GM19463 (cell line): ENCODE measurements around the gene FBXO2.
"Not testable (repeated sequence)": the region's sequence is repeated elsewhere in the genome, so short reads cannot be mapped to it uniquely, and the experiment has no call there.

Experiments
- ATAC-seq: cut with Tn5 transposase; IDR thresholded peaks from one replicate; pipeline ENCODE4 v1.9.1; 2021; ENCODE audit warnings: mild to moderate bottlenecking, moderate library complexity; ENCODE audit not compliant: unreplicated experiment

The FBXO2 gene

DNA sequence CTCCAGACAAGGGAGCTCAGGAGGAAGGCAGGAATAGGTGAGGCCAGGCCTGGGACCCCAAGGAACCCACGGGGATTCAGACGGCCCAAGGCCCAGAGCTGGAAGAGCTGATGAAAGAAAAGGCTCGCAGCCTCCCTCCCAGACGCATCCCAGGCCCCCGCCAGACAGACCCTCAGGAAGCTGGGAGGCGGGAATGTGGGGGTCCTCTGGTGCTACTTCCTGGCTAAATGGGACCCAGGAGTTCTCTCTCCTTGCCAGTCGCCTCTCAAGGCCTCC is 430 bp downstream of the FBXO2 start:
- ATAC-seq = no peak

GRCh38 chr1:11653101-11653860 is 948 bp downstream of the FBXO2 start:
- no peak for ATAC-seq

DNA sequence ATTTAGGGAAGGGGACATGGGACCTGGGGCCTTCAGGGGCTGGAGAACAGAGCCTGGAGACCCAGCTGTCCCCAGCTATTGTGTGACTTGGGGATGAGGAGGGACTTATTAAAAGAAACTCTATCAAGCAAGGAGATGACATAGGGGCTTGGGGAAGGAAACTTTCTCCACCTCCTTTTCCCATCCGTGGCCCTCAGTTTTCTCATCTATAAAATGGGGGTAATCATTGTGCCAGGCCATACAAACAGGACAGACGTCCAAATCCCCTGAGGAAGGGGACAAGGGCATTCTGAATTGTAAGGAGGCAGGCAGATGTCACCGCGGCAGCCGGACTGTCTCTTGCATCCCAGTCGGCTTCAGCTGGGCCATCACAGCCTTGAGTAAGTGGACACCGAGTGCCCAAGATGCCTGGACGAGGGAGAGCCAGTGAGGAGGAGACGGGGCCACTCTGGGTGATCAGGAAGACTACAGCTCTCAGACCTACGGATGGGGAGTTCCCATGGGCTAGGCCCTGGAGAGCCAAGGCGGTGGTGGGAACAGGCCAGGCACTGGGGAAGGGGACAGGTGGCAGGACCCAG is 1.9 kb downstream of the FBXO2 start:
- no peak for ATAC-seq

GRCh38 chr1:11651017-11651416 is 3.2 kb downstream of the FBXO2 start:
- no peak for ATAC-seq

GRCh38 chr1:11650331-11650991 is 3.8 kb downstream of the FBXO2 start:
- ATAC-seq = no peak

GRCh38 chr1:11649624-11650330 is 4.5 kb downstream of the FBXO2 start:
- ATAC-seq = no peak

DNA sequence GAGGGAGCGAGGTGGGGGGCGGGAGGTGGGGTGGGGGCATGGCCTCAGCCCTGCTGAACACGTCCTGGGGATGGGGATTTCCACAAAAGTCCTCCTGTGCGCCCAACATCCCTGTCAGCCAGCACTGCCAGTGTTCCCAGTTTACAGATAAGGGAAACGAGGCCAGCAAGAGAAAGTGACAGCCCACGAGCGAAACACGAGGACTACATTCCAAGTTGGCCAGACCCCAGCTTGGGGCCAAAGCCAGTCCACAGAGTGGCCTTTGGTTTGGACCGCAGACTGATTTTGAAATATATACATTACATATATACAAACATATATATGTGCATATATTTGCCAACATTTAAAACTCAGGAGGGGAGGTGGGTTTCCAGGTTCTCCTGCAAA is 5.0 kb downstream of the FBXO2 start:
- ATAC-seq = no peak

- ATAC-seq = no peak
Measured at GRCh38 chr1:11648732-11649158, 5.5 kb downstream of the FBXO2 start.

GRCh38 chr1:11648039-11648438 is 6.2 kb downstream of the FBXO2 start:
- ATAC-seq = no peak

DNA sequence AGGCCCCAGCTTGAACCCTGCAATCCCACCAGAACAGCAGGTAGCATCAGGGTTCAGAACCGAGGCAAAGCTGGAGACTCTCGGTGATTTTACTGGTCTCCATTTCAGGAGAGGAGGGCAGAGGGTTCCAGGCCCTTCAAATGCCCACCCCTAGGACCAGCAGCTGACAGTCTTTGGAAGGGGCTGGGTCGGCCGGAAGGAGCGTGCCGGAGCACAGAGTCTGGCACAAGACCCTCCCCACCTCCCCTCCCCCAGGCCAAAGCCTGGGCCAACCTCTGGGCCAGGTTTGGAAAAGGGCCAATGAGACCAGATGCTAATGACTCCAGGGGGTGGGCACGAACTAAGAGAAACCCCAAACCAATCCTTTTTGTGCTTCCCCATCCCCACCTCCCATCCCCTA is 6.9 kb downstream of the FBXO2 start:
- no peak for ATAC-seq

DNA sequence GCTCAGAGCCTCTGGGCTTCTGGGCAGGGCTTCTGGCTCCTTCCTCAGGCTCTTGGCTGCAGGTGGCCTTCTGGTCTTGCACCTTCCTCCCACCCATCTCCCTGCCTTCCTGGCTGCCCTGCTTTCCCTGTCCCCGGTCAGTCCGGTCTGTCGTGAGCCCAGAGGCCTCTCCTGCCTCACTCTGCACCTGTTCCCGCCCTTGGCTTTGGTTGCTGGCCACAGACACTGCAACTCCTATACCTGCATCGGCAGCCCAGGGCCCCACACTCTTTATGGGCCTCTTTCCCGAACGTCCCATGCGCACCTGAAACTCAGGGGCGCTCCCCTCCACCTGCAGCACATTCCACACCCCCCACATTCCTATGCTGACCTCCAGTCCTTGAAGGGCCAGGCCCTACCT is 7.9 kb downstream of the FBXO2 start:
- no peak for ATAC-seq

DNA sequence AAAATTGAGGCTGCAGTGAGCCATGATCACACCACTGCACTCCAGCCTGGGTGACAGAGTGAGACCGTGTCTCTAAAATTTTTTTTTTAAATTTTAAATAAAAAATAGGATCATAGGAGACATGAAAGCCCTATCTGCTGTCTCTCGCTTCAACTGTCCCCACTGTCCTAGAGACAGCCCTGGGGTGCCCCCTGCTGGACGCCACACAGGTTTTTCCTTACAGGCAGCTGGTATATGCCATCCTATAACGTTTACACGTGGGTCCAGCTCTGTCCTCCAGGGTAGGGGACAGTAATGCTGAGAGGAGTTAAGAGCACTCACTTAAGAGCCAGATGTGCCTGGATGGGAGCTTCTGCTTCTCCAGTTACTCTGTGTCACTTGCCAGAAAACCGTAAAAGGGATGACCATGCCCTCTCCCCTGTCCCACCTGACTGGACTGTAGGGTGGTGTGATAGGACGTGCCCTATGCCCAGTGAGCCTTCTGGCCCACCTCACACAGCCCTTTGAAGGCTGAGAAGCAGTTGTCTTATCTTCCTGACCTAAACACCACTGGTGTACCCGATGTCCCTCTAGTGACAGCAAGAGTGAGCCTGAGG is 8.5 kb downstream of the FBXO2 start:
- no peak for ATAC-seq

DNA sequence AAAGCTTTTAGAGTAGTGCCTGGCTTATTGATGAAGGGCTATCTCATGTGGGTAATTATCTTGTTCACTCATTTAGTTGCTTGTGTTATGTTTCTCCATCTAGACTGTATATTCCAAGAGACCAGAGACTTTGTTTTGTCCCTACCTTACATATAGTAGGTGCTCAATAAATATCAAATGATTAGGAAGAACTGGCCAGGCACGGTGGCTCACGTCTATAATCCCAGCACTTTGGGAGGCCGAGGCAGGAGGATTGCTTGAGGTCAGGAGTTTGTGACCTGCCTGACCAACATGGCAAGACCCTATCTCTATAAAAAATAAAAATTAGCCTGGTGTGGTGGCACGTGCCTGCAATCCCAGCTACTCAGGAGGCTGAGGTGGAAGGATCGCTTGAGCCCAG is 9.0 kb downstream of the FBXO2 start:
- no peak for ATAC-seq

DNA sequence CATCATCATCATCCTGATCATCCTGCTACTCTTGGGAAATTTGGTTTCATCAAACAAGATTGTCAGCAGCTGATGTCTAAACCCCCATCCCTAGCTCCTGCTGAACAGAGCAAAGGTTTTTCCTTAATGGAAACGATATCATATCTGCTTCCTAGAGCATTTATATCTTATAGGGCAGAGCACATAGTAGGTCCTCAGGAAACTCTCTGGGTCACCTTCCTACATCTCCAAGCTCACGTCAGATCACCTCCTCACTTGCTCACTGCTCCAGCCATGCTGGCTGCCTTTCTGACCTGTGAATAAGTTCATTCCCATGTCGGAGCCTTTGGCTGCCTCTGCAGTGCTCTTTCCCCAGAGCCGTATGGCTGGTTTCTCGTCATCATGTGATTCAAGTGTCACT is 10.4 kb downstream of the FBXO2 start:
- ATAC-seq = no peak

DNA sequence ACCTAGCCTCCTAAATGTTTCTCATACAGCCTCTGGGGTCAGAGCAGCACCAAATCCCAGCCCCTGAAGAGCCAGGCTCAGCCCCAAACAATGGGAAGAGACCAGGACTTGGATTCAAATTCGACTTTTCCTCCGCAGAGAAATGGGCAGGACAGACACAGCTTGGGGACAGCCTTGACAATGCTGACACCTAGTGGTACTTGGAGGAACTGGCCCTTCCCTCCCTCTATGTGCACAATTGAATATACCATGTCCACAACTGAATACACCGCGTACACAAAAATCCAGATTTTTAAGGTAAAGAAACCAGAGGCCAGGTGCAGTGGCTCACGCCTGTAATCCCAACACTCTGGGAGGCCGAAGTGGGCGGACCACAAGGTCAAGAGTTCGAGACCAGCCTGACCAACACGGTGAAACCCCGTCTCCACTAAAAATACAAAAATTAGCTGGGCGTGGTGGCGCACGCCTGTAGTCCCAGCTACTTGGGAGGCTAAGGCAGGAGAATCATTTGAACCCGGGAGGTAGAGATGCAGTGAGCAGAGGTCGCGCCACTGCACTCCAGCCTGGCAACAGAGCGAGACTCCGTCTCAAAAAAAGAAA is 11.7 kb downstream of the FBXO2 start:
- ATAC-seq = not testable (repeated sequence)

- no peak for ATAC-seq
Measured at GRCh38 chr1:11641776-11642305, 12.4 kb downstream of the FBXO2 start.

- no peak for ATAC-seq
Measured at GRCh38 chr1:11640944-11641343, 13.3 kb downstream of the FBXO2 start.

DNA sequence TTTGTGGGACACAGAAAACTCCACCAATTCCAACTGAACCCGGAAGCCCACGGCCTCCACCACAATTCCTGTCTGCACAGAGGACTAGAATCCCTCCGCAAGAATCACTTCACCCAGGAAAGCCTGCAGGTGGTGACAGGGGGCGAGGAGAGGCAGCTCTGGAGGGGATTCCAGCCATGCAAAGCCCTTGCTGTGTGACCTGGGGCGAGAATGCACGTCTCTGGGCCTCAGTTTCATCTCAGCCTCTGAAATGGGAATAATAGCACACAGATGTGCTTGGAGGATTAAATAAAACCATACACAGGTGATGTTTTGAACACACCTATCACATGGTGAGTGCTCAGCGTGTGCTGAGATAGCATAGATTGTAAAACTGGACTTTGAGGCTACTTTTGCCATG is 14.1 kb downstream of the FBXO2 start:
- no peak for ATAC-seq

DNA sequence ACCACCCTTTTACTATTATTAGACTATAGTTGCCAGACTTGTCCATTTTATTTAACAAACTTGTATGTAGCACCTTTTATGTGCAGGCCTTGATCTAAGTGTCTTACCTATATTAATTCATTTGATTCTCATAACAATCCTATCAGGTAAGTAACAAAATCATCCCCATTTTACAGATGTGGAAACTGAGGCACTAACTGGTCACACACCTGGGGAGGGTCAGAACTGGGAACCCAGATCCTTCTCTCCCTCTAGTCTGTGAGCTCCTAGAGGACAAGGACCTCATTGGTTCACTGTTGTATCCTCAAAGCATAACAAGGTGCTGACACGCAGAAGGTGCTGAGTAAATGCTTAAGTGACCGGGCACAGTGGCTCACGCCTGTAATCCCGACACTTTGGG is 14.9 kb downstream of the FBXO2 start:
- ATAC-seq = no peak

- ATAC-seq = no peak
Measured at GRCh38 chr1:11638121-11638520, 16.1 kb downstream of the FBXO2 start.
